AG08396 (cell line): ENCODE measurements around the gene ZNF804B.

ENCODE experiments used
- DNase-seq: peaks from one replicate; pipeline ENCODE4 v3.0.0; 2012; ENCODE audit warnings: low spot score, mixed read lengths

The ZNF804B gene

DNA sequence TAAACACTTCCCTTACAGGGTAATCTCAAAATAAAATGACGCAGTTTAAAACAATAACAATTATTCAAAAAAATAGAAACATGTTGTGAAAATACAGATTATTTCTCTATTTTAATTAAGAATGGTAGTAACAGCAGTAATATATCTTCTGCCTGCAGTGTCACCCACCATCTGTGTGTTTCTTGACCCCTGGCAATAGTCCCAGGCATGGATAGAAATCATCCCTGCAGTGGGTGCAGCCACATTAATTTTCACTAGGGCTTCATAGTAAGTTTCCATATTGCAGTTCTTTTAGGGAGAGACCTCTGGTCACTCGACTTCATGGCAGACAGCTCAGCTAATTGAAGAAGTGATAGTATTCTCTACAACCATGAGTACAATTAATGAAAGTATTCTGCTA lies 506.1 kb downstream of the ZNF804B start:
- DNase-seq, result no peak

DNA sequence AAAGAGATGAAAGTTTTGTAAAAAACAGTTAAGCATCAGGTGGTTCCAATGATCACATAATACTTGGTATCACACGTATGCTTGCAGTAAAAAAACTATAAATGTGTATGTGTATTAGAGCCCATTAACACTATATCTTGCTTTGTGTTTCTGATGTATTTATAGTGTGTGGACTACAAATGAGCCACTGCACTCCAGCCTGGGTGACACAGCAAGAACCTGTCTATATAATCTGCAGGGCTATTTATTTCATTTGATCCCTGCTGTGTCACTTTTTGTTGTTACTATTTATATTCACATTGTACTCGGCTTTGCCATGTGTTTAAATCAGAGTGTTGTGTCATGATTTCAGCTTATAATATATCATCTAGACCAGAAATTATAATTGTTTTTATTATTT lies 523.8 kb downstream of the ZNF804B start:
- DNase-seq, result no peak

DNA sequence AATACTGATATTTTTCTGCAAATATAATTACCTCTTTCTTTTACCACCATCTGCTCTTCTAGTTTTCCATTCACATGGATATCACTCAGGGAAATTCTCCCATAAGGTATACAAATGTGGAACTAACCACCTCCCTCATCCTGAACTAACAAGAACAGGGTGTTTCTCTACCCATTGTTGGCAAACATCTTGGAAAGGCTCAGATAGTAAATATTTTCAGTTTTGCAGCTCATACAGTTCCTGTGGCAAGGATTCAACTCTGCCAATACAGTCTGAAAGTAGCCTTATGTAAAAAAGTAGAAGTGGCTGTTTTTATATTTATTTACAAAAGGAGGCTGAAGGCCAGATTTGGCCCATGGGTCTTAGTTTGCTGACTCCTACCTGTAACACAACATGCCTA lies 549.0 kb downstream of the ZNF804B start:
- DNase-seq, result no peak

DNA sequence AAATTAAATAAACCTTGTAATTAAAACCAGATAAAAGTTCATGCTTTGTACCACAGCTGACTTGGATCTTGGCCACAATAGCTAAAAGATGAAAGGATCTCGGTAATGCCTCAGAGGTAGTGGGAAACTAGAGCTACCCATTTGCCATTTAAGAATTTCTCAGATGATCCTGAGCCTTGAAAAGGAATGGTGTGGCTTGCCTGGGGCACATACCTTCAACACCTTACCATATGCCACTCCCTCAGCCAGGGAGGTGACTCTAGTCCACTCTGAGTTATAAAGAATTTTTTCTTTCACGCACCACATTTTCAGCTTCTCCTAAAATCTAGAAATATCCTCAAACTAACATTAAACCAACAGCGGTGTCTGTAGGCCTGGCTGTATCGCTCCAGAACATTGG lies 552.4 kb downstream of the ZNF804B start:
- no peak for DNase-seq

DNA sequence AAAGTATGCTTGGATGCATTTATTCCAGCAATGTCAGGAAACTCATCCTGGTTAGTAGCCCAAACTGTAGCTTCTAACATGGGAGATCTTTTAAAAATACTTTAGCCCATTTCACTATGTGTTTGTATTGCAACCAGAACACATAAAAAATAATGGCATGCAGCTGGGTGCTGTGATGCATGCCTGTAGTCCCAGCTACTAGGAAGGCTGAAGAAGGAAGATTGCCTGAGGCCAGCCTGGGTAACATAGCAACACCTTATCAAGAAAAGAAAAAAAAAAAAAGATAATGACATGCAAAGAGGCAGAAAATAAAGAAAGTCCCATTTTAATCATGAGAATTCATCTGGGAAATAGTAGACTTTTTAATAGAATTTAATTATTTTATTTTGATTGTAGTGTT lies 553.1 kb downstream of the ZNF804B start:
- no peak for DNase-seq

DNA sequence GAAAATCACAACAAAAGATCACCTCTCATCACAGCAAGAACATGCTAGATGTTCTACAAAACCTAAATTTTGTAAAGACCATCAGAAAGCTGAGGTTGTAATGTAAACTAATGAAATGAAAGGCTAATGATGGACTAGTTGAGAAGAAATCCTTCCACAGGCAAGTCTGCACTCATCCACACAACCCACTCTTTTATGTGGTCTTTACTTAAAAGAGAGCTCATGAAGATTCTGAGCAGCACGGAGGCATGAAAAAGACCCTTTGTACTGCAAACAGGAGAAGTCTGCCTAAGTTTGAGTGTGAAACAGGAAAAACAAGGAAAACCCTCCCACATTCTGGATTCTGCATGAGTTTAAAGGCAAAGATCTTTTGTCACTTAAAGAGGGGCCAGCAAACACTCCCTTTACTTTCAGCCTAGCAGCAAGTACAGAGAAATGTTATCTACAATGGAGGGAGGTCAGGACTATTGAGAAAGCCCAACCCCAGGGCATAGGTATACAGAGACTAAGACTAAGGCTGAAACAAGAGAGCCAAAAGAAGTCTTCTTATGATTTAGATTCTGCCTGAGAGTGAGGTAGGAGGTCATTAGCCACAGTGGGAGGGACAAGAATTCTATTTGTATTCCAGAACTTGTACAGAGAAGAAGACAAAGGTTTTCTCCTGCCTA lies 557.2 kb downstream of the ZNF804B start:
- DNase-seq, result no peak

DNA sequence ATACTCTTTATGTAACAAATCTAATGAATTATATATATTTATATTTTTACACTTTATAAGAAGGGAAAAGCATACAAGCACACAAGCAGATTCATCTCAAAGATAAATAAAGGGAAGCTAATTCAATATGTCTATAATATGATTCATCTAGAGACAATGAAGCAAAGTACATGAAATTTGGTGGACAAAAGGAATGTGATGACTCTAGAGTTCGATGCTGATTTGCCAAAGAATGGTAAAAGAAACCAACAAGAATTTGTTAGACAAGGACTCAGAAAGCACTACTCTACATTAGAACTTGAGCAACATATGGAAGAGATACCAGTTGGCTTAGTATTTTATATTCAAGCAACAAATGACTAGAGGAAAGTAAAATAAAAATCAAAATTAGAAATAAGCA lies 572.5 kb downstream of the ZNF804B start:
- DNase-seq, result no peak

DNA sequence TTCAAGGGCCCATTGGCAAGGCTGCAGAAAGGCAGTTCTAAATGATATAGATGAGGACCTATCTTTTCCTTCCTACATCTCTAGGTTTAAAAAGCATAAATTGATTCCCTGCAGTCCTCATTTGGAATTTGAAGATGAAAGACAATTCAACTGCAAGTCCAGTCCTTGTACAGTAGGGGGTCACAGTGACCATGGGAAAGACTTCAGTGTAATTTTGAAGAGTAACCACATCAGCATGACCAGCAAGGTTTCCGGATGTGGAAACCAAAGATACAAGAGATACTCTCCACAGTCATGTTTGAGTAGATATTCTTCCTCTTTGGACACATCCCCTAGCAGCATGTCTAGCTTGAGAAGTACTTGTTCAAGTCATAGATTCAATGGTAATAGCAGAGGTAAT lies 575.3 kb downstream of the ZNF804B start:
- no peak for DNase-seq

DNA sequence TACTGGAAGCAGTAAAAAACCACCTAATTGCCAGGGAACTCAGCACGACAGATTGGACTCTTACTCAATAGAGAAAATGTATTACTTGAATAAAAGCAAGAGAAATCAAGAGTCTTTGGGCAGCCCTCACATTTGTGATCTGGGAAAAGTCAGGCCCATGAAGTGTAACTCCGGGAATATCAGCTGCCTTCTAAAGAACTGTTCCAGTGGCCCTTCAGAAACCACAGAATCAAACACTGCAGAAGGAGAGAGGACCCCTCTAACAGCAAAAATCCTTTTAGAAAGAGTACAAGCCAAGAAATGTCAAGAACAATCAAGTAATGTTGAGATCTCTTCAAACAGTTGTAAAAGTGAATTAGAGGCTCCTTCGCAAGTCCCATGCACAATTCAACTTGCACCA lies 576.0 kb downstream of the ZNF804B start:
- DNase-seq, result no peak

DNA sequence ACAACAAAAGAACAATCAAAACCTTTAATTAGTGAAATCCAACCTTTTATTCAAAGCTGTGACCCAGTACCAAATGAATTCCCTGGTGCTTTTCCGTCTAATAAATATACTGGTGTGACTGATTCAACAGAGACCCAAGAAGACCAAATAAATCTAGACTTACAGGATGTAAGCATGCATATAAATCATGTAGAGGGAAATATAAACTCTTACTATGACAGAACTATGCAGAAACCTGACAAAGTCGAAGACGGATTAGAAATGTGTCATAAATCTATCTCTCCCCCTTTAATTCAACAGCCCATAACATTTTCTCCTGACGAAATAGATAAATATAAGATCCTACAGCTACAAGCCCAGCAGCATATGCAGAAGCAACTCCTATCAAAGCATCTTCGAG lies 576.6 kb downstream of the ZNF804B start:
- DNase-seq, result no peak

DNA sequence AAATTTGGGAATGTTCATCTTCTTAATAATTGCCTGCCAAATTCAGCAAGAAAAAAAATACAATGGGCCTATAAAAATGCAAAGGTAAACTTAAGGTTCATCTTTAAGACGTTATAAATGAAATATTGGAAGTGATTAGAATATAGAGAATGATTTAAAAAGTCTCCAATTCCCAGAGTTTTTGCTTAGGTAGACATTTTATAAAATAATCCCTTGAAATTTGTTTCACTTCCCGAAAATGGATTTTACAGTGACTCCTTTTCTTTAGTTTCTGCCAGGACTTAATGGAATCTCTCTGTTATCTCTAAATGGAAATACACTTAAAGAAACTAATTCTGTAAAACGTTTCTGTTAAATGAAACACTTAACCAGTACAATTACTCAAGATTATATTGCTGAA lies 580.2 kb downstream of the ZNF804B start:
- DNase-seq, result no peak

DNA sequence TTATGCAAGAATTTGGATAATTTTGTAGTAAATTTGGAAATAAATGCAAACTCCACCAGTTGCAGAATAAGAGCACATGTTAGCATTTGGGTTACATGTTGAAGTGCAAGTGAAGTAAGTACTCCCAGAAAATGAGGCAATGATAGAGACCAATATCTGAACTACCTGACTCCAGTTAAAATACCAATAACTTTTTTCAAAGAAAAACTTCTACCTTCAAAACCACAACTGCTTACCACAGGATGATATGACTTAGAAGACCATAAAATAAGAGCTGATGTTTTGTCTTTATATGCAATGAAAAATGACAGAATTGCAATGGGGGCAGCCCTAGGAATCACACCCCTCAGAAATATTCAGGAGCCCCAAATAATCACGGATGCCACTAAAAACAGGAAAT lies 597.6 kb downstream of the ZNF804B start:
- no peak for DNase-seq

DNA sequence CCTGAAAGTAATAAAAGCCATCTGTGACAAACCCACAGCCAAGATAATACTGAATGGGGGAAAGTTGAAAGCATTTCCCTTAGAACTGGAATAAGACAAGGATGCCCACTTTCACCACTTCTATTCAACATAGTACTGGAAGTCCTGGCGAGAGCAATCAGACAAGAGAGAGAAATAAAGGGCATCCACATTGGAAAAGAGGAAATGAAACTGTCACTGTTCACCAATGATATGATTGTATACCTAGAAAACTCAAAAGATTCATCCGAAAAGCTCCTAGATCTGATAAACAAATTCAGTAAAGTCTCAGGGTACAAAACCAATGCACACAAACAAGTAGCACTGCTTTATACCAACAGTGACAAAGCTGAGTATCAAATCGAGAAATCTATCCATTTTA lies 617.7 kb downstream of the ZNF804B start:
- no peak for DNase-seq

DNA sequence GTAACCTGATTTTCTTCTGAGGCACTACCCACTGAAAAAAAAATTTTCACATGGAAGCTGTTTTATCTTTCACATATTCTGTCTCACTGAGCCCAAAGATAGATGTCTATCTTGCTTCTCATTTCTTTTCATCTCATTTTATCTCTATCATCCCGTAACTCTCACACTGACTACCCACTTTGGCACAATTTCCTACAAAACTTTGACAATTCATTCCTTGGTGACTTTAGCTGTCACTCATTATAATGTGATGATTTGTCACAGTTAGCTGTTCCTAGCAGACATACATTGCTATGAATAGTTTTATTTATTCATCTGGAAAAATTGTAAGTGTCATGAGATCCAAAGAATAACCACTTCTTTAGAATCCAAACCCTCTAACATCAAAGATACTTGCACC lies 625.9 kb downstream of the ZNF804B start:
- DNase-seq, result no peak
